Activated CD4-positive, alpha-beta T cell treated with anti-CD3 and anti-CD28 coated beads, Interleukin-2, amount 10 ng/mL, durations not matched to agents 24 days and 14 days (primary cell): ENCODE data around the gene CCDC28A. TPM values are rescaled to one million over a fixed set of nuclear protein-coding genes. Genes with fewer than 3 reads are reported as not detected.
"Not testable (repeated sequence)": the region's sequence is repeated elsewhere in the genome, so short reads cannot be mapped to it uniquely, and the experiment has no call there.

Source experiments
- DNase-seq: peaks from one replicate; pipeline ENCODE4 v3.0.0; 2022
- H3K27ac Mint-ChIP-seq: one replicate; pipeline ENCODE4 v1.8.0; 2022; ENCODE audit warnings: mild to moderate bottlenecking, mixed read lengths
- H3K27me3 Mint-ChIP-seq: one replicate; pipeline ENCODE4 v1.8.0; 2022; ENCODE audit warnings: mixed read lengths
- H3K36me3 Mint-ChIP-seq: one replicate; pipeline ENCODE4 v1.8.0; 2022; ENCODE audit warnings: low read depth, mild to moderate bottlenecking, mixed read lengths
- H3K4me1 Mint-ChIP-seq: one replicate; pipeline ENCODE4 v1.8.0; 2021; ENCODE audit warnings: mixed read lengths
- H3K4me3 Mint-ChIP-seq: one replicate; pipeline ENCODE4 v1.8.0; 2022; ENCODE audit warnings: mild to moderate bottlenecking, moderate library complexity, mixed read lengths
- H3K9me3 Mint-ChIP-seq: one replicate; pipeline ENCODE4 v1.8.0; 2021; ENCODE audit warnings: mixed read lengths
- intact Hi-C: fragments of 100-400 bp; cut with micrococcal nuclease; formaldehyde crosslinking; loops from one replicate; pipeline ENCODE4 v1.15.1; 2023
- total RNA-seq: library from RNA; stranded (reverse); gene quantifications from 2 replicates; pipeline ENCODE4 v1.2.3, GENCODE V29; 2022

CCDC28A gene
- 17.5 and 19.2 TPM in 2 replicates for total RNA-seq

- H3K27ac Mint-ChIP-seq: peak within 1 kb of the TSS; percentile 99
- intact Hi-C loops: loop anchor here (1.0 to 5.0 kb wide), 3 partner anchors 180 to 666 kb away; partner anchors contain the start of genes PERP and REPS1
- no peaks in the 10 kb centered on the region for H3K27me3 Mint-ChIP-seq
- H3K9me3 Mint-ChIP-seq: no peaks in the 10 kb centered on the region
- DNase-seq: peak; percentile 97
- H3K4me3 Mint-ChIP-seq: peak within 1 kb of the TSS; percentile 93
- H3K36me3 Mint-ChIP-seq: peaks cover 3% of the 10 kb centered on the region
- H3K4me1 Mint-ChIP-seq: peaks cover 20% of the 10 kb centered on the region
These were observed at the start of gene CCDC28A for GRCh38 chr6:138773177-138774091. TSS of gene CCDC28A (plus strand) at chr6:138773769. CDS start at chr6:138776121, 2,352 bp downstream.

- Mint-ChIP-seq H3K9me3 (no peaks in the 10 kb centered on the region), H3K27ac (no peak overlapping the region), H3K27me3 (peaks cover 4% of the 10 kb centered on the region), H3K4me1 (peaks cover 4% of the 10 kb centered on the region), H3K36me3 (no peaks in the 10 kb centered on the region), H3K4me3 (no peak overlapping the region)
- no peak for DNase-seq
- intact Hi-C loops: no loop called here
These were observed 49.6 kb upstream of the CCDC28A start for GRCh38 chr6:138724015-138724414.

GRCh38 chr6:138726066-138726756, 47.4 kb upstream of the CCDC28A start:
- Mint-ChIP-seq H3K27me3 (peaks cover 2% of the 10 kb centered on the region), H3K36me3 (no peaks in the 10 kb centered on the region)

GRCh38 chr6:138726757-138727097, 46.8 kb upstream of the CCDC28A start:
- Mint-ChIP-seq H3K27ac (no peak overlapping the region), H3K4me1 (peaks cover 4% of the 10 kb centered on the region), H3K9me3 (no peaks in the 10 kb centered on the region), H3K36me3 (no peaks in the 10 kb centered on the region), H3K4me3 (no peak overlapping the region), H3K27me3 (peaks cover 2% of the 10 kb centered on the region)
- intact Hi-C loops: no loop called here
- DNase-seq: no peak

More at GRCh38 chr6:138726066-138726756, 47.4 kb upstream of the CCDC28A start:
- H3K27ac Mint-ChIP-seq: no peak overlapping the region
- H3K4me1 Mint-ChIP-seq: peaks cover 4% of the 10 kb centered on the region
- no peak overlapping the region for H3K4me3 Mint-ChIP-seq
- H3K9me3 Mint-ChIP-seq: no peaks in the 10 kb centered on the region
- DNase-seq: no peak
- intact Hi-C loops: no loop called here

- no peaks in the 10 kb centered on the region for H3K36me3 Mint-ChIP-seq
- H3K4me3 Mint-ChIP-seq: no peak overlapping the region
- H3K27ac Mint-ChIP-seq: no peak overlapping the region
- DNase-seq: no peak
- H3K9me3 Mint-ChIP-seq: no peaks in the 10 kb centered on the region
- peaks cover 2% of the 10 kb centered on the region for H3K27me3 Mint-ChIP-seq
- intact Hi-C loops: no loop called here
- peaks cover 4% of the 10 kb centered on the region for H3K4me1 Mint-ChIP-seq
These were observed 46.4 kb upstream of the CCDC28A start for GRCh38 chr6:138727182-138727581.

GRCh38 chr6:138728662-138729061, 44.9 kb upstream of the CCDC28A start:
- Mint-ChIP-seq H3K4me3 (no peak overlapping the region), H3K27ac (no peak overlapping the region), H3K4me1 (peaks cover 3% of the 10 kb centered on the region), H3K9me3 (no peaks in the 10 kb centered on the region), H3K36me3 (no peaks in the 10 kb centered on the region), H3K27me3 (peaks cover 2% of the 10 kb centered on the region)
- no peak for DNase-seq
- intact Hi-C loops: no loop called here

GRCh38 chr6:138730037-138730436, 43.5 kb upstream of the CCDC28A start:
- H3K4me3 Mint-ChIP-seq, H3K27me3 Mint-ChIP-seq, H3K36me3 Mint-ChIP-seq, H3K9me3 Mint-ChIP-seq, H3K4me1 Mint-ChIP-seq, H3K27ac Mint-ChIP-seq, DNase-seq, intact Hi-C loops: not testable (repeated sequence)

- intact Hi-C loops: no loop called here
- Mint-ChIP-seq H3K9me3 (no peaks in the 10 kb centered on the region), H3K36me3 (no peaks in the 10 kb centered on the region), H3K27me3 (no peaks in the 10 kb centered on the region), H3K4me3 (no peak overlapping the region), H3K4me1 (no peaks in the 10 kb centered on the region), H3K27ac (no peak overlapping the region)
- no peak for DNase-seq
These were observed 39.0 kb upstream of the CCDC28A start for GRCh38 chr6:138734585-138734984.

GRCh38 chr6:138736640-138737039, 36.9 kb upstream of the CCDC28A start:
- no peak for DNase-seq
- Mint-ChIP-seq H3K27me3 (no peaks in the 10 kb centered on the region), H3K9me3 (no peaks in the 10 kb centered on the region), H3K4me1 (no peaks in the 10 kb centered on the region), H3K36me3 (no peaks in the 10 kb centered on the region), H3K27ac (no peak overlapping the region), H3K4me3 (no peak overlapping the region)
- intact Hi-C loops: no loop called here

GRCh38 chr6:138752017-138752416, 21.6 kb upstream of the CCDC28A start:
- H3K9me3 Mint-ChIP-seq: no peaks in the 10 kb centered on the region
- DNase-seq: no peak
- intact Hi-C loops: no loop called here
- no peaks in the 10 kb centered on the region for H3K4me1 Mint-ChIP-seq
- no peak overlapping the region for H3K27ac Mint-ChIP-seq
- H3K36me3 Mint-ChIP-seq: no peaks in the 10 kb centered on the region
- H3K4me3 Mint-ChIP-seq: no peak overlapping the region
- no peaks in the 10 kb centered on the region for H3K27me3 Mint-ChIP-seq

GRCh38 chr6:138757136-138757535, 16.4 kb upstream of the CCDC28A start:
- no peaks in the 10 kb centered on the region for H3K9me3 Mint-ChIP-seq
- intact Hi-C loops: no loop called here
- H3K4me1 Mint-ChIP-seq: no peaks in the 10 kb centered on the region
- H3K4me3 Mint-ChIP-seq: no peak overlapping the region
- no peaks in the 10 kb centered on the region for H3K36me3 Mint-ChIP-seq
- no peak overlapping the region for H3K27ac Mint-ChIP-seq
- DNase-seq: no peak
- H3K27me3 Mint-ChIP-seq: no peaks in the 10 kb centered on the region

- Mint-ChIP-seq H3K4me3 (no peak overlapping the region), H3K36me3 (no peaks in the 10 kb centered on the region), H3K9me3 (no peaks in the 10 kb centered on the region), H3K4me1 (peaks cover 9% of the 10 kb centered on the region), H3K27ac (no peak overlapping the region), H3K27me3 (no peaks in the 10 kb centered on the region)
- intact Hi-C loops: loop anchor here (1.0 to 5.0 kb wide), 4 partner anchors 74 to 649 kb away; no protein-coding TSS in a partner anchor
- DNase-seq: no peak
These were observed 7.5 kb upstream of the CCDC28A start for GRCh38 chr6:138765896-138766655.

GRCh38 chr6:138769102-138769676, 4.4 kb upstream of the CCDC28A start:
- H3K27ac Mint-ChIP-seq: peak overlapping the region; percentile 63
- H3K27me3 Mint-ChIP-seq: no peaks in the 10 kb centered on the region
- no peak for DNase-seq
- no peak overlapping the region for H3K4me3 Mint-ChIP-seq
- H3K9me3 Mint-ChIP-seq: no peaks in the 10 kb centered on the region
- H3K36me3 Mint-ChIP-seq: no peaks in the 10 kb centered on the region
- intact Hi-C loops: loop anchor here (5.0 kb wide), 1 partner anchor 652 kb away; no protein-coding TSS in a partner anchor
- H3K4me1 Mint-ChIP-seq: peaks cover 18% of the 10 kb centered on the region
